ENCODE data around the gene RAMACL.
A peak's percentile ranks its signal among the peaks of the same experiment; 100 is the strongest.
"Not testable (repeated sequence)": the region's sequence is repeated elsewhere in the genome, so short reads cannot be mapped to it uniquely, and the experiment has no call there.

RAMACL gene

DNA sequence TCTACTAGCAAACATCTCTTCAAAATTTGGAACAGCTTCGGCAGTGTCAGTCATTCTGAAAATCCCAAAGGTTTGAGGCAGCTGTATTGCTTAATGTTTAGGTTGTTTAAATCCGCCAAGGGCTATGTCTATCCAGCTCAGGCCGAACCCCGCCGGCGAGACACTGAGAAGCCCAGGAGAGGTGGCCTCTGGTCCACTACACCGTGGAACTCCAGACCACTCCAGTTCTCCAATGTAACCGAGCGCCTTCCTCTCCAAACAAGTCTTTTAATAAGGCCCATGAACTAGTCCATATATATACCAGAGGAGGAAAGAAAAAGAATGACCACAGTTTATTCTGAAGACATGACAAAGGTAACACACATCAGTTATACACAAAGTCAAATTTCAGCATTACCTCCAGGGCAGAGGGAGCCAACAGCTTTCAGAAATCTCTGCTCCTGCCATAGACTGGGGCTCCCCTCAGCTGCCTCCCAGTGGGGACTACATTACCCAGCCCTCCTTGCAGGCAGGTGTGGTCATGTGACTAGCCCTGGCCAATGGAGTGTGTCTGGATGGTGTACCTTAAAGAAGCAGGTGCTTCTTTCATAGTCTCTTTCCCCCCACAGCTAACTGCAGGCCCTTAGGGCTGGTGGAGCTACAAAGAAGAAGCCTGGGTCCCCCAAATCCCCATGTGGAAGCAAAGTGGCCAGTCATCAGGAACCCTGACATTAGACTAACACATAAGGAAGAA is at the start of gene RAMACL:
RAMACL (minus strand) TSS at position 255 of the 733 bp plus-strand sequence; CDS start at position 54, 201 bp downstream.
- H3K4me3 ChIP-seq (replicated peaks in 1 of 2; ENCODE audit: low read depth in 2 of 2, low read length in 2 of 2) = no peak within 1 kb of the TSS
- no peak for DNase-seq (ENCODE audit: low read depth in 2 of 2)
- TF ChIP-seq, protein P1, sequence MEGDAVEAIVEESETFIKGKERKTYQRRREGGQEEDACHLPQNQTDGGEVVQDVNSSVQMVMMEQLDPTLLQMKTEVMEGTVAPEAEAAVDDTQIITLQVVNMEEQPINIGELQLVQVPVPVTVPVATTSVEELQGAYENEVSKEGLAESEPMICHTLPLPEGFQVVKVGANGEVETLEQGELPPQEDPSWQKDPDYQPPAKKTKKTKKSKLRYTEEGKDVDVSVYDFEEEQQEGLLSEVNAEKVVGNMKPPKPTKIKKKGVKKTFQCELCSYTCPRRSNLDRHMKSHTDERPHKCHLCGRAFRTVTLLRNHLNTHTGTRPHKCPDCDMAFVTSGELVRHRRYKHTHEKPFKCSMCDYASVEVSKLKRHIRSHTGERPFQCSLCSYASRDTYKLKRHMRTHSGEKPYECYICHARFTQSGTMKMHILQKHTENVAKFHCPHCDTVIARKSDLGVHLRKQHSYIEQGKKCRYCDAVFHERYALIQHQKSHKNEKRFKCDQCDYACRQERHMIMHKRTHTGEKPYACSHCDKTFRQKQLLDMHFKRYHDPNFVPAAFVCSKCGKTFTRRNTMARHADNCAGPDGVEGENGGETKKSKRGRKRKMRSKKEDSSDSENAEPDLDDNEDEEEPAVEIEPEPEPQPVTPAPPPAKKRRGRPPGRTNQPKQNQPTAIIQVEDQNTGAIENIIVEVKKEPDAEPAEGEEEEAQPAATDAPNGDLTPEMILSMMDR (IDR thresholded peaks at IDR 0.05; ENCODE audit: low read depth, low read length) = no peak

DNA sequence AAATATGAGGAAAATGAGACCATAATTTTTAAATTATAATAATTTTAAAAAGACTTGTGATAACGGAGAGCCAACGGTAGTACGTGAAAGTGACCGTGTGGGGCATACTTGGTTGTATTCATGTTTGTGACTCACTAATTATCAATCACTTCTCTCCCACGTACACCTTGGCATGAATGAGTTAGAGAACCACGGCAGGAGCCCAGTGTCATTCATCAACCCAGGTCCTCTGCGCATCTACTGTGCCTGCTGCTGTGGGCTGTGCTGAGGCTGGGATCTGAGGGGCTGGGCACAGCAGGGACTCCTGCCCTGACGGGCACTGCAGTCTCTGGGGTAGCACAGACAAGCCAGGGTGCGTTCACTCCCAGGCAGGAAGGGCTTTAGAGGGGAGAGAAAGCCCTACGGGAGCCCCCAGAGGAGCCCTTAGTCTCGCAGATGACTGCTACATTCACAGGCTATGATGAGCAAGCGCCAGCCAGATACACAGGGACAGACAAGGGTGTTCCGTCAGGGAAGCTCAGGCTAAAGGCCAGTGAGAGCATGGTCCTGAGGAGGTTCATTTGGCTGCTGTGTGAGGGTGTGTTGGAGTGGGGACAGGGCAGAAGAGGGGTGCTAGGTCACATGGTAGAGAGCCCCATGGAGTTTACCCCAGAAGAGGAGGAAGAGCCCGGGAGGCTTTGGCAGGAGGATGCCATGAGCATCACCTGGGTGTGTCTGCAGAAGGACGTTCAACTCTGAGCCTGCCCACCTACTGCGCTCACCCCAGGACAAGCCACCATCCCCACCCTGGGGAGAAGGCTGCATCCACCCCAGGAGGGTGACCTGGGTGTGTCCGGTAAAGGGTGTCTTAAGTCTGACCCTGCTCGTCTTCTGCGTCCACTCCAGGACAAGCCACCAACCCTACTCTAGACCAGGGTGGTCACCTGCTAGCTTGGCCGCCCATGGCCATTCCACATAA is 48.8 kb upstream of the RAMACL start:
- no peak overlapping the region for H3K4me3 ChIP-seq (replicated peaks in 1 of 2; ENCODE audit: low read depth in 2 of 2, low read length in 2 of 2)
- TF ChIP-seq, protein P1 (IDR thresholded peaks at IDR 0.05; ENCODE audit: low read depth, low read length) = no peak
- no peak for DNase-seq (ENCODE audit: low read depth in 2 of 2)

DNA sequence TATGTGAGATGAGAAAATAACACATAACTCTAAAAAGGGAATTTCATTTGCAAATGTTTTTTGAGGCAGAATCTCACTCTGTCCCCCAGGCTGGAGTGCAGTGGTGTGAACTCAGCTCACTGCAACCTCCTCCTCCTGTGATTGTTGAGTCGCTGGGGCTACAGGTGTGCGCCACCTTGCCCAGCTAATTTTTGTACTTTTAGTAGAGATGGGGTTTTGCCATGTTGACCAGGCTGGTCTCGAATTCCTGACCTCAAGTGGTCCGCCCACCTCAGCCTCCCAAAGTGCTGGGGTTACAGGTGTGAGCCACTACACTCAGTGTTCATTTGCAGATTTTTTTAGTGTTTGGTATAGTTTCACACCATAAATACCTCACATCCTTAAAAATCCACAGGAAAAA is 48.1 kb upstream of the RAMACL start:
- H3K4me3 ChIP-seq (replicated peaks in 1 of 2; ENCODE audit: low read depth in 2 of 2, low read length in 2 of 2); DNase-seq (ENCODE audit: low read depth in 2 of 2): not testable (repeated sequence)

DNA sequence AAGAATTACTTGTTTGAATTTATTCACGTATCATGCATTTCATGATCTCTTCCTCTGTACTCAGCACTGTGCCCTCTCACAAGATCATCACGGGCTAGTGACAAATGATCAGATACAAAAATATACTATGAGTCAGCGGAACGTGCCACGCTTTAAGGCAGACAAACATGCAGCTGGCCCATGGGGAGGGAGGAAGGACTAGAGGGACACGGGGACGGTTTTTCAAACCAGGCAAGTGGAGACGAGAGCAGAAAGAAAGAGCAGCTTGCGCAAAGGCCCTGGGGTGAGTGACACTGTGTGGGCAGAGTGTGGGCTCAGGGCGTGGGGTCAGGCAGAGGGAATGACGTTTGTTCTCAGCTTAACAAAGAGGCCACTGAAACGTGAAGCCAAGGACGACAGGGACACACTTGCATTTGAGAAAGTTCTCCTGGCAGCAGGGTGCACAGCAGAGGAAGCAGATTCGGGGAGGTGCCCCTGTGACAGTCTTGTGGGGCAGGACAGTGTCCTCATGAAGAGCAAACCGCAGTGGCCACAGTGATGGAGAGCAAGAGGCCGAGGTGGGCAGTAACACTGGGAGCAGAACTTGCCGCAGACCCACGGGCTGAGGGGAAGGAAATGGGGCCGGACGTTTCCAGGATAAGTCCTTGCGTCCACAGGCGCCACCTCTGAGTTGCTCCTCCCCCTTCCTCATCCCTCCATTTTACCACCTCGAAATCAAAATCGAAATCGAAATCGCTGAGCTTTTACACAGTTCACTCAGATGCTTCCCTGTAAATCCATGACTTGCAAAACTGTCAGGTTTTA is 47.5 kb upstream of the RAMACL start:
- H3K4me3 ChIP-seq (replicated peaks in 1 of 2; ENCODE audit: low read depth in 2 of 2, low read length in 2 of 2) = no peak overlapping the region
- peak in 1 of 2 donors; percentile 40 for DNase-seq (ENCODE audit: low read depth in 2 of 2)
- TF ChIP-seq, protein P1 (IDR thresholded peaks at IDR 0.05; ENCODE audit: low read depth, low read length) = no peak

DNA sequence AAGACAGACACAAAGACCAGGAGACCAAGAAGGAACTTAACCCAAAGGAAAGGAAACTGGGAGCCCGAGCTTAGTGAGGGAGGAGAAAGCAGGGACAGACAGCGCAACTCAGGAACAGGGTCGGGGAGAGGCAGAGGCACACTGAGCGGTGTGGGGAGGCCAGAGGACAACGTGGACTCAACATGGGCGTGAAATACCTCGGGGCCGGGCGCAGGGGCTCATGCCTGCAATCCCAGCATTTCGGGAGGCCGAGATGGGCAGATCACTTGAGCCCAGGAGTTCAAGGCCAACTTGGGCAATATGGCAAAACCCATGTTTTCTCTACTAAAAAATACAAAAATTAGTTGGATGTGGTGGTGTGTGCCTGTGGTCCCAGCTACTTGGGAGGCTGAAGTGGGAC is 46.3 kb upstream of the RAMACL start:
- TF ChIP-seq, protein P1 (IDR thresholded peaks at IDR 0.05; ENCODE audit: low read depth, low read length) = no peak
- no peak overlapping the region for H3K4me3 ChIP-seq (replicated peaks in 1 of 2; ENCODE audit: low read depth in 2 of 2, low read length in 2 of 2)
- DNase-seq (ENCODE audit: low read depth in 2 of 2) = no peak

DNA sequence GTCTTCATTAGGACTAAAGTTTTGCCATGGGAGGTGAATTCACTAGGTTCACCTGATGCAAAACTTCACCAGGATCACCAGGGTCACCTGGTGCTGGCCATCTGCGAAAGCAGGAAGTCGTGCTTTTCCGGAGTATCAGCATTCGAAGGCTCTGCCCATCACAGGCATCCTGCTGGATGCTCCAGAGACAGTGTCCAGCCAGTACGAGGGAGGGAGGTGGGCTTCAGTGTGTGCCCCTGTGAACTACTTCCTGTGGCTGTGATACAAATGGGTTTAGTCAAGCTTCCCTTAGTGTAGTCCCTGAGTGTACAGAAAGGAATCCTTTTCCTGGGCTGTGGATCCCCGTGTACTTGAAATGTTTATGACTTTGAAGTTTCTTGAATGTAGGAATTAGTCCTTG is 44.0 kb upstream of the RAMACL start:
- H3K4me3 ChIP-seq (replicated peaks in 1 of 2; ENCODE audit: low read depth in 2 of 2, low read length in 2 of 2) = no peak overlapping the region
- no peak for DNase-seq (ENCODE audit: low read depth in 2 of 2)
- TF ChIP-seq, protein P1 (IDR thresholded peaks at IDR 0.05; ENCODE audit: low read depth, low read length) = no peak
